Measurements from ENCODE around the gene ZNF69. TPM values are rescaled to one million over a fixed set of nuclear protein-coding genes. Genes with fewer than 3 reads are reported as not detected.

Gene ZNF69
- total RNA-seq = 5.4 and 9.2 TPM in 2 replicates

DNA sequence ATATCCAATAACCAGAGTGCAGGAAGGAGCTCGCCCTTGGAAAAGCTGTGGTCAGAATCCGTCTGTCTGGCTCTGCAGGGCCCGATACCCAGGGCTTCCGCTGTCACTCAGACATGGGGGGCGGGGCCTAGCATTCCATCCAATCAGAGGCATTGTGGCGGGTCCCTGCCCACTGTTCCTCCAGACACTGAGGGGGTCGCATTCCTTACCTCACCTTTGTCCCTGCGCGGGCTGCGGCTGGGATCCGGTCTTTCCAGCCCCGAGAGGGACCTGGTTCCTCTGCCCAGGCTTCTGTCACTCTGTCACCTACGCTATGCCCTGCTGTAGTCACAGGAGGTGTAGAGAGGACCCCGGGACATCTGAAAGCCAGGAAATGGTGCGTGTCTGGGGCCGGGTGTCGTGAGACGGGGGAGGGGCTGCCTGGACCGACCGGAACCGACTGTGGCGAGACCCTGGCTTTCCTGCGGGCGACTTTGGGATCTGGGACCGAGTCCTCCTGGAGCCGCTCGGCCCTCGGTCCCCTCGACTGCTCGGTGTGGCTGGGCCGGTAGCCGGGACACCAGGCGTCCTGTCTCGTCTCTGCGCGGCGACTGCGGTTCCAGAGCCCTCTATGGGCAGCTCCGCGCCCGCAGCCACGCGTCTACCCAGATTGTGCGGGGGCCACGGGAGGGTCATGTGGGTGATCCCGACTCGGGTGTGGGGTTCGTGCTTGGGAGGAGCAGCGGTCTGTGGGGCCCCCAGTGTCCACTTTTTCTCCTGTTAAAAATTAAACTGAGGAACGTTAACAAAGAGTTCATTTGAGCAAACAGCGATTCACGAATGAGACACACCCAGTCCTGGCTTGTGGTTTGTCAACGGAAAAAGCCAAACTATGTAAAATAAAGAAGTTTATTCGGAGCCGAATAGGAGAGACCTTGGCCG lies at the start of gene ZNF69:
Gene ZNF69, plus strand, starts transcription at position 172 of the 921 bp plus-strand sequence. Its CDS starts 142 bp downstream, at position 314.

DNA sequence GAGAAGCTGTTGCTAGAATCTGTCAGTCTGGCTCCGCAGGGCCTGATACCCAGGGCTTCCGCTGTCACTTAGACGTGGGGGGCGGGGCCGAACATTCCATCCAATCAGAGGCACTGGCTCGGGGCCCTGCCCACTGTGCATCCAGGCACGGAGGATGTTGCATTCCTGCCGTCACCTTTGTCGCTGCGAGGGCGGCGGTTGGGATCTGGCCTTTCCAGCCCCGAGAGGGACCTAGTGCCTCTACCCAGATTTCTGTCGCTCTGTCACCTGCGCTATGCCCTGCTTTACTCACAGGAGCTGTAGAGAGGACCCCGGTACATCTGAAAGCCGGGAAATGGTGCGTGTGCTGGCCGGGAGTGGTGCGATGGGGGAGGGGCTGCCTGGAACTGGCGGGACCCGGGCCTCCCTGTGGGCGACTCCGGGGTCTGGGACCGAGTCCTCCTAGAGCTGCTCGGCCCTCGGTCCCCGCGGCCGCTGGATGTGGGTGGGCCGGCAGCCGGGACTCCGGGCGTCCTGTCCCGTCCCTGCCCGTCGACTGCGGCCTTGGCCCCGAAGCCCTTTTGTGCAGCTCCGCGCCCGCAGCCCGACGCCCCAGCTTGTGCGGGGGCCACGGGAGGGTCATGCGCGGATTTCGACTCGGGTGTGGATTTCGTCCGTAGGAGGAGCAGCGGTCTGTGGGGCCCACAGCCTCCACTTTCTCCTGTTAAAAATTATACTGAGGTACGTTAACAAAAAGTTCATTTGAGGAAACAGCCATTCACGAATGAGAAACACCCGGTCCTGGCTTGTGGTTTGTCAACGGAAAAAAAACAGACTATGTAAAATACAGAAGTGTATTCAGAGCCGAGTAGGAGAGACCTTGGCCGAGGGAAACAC lies 38.8 kb upstream of the ZNF69 start, which contains the start of gene ZNF439:
Gene ZNF439, plus strand, starts transcription at position 133 of the 876 bp plus-strand sequence. Its CDS starts 142 bp downstream, at position 275.

DNA sequence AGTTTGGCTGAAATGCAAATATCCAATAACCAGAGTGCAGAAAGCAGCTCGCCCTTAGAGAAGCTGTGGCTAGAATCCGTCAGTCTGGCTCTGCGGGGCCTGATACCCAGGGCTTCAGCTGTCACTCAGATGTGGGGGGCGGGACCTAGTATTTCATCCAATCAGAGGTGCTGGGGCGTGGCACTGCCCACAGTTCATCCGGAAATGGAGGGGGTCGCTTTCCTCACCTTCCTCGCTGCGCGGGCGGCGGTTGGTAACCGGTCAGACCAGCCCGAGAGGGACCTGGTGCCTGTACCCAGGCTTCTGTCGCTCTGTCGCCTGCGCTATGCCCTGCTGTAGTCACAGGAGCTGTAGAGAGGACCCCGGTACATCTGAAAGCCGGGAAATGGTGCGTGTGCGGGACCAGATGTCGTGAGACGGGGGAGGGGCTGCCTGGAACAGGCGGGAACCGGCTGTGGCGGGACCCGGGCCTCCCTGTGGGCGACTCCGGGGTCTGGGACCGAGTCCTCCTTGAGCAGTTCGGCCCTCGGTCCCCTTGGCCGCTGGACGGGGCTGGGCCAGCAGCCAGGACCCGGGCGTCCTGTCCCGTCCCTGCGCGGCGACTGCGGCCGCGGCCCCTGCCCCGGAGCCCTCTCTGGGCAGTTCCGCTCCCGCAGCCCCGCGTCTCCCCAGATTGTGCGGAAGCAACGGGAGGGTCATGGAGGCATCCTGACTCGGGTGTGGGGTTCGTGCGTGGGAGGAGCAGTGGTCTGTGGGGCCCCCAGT lies 37.5 kb downstream of the ZNF69 start, which contains the start of gene ZNF700:
Gene ZNF700, plus strand, starts transcription at position 222 of the 765 bp plus-strand sequence. Its CDS starts 104 bp downstream, at position 326.

Other genes with a start within 250 kb of the ZNF69 start
- 7.4 and 8.0 TPM in 2 replicates for gene ZNF823, start 148.8 kb upstream of the ZNF69 start, total RNA-seq
- 2.8 and 3.0 TPM in 2 replicates for gene ZNF441, start 120.8 kb upstream of the ZNF69 start, total RNA-seq
- 0.64 and 1.4 TPM in 2 replicates for gene ZNF491, start 89.3 kb upstream of the ZNF69 start, total RNA-seq
- 3.6 and 5.1 TPM in 2 replicates for gene ZNF440, start 73.5 kb upstream of the ZNF69 start, total RNA-seq
- 0.34 and 0.87 TPM in 2 replicates for gene ZNF439, start 39.1 kb upstream of the ZNF69 start, total RNA-seq
- gene ZNF700, start 37.3 kb downstream of the ZNF69 start, total RNA-seq = 2.3 and 3.6 TPM in 2 replicates
- gene ZNF763, start 77.3 kb downstream of the ZNF69 start, total RNA-seq = 0.27 and 0.30 TPM in 2 replicates
- 1.4 and 2.7 TPM in 2 replicates for gene ZNF433, start 147.9 kb downstream of the ZNF69 start, total RNA-seq
- gene ZNF878, start 165.2 kb downstream of the ZNF69 start, total RNA-seq = 0.59 and 0.80 TPM in 2 replicates
- gene ZNF844, start 176.9 kb downstream of the ZNF69 start, total RNA-seq = 2.7 and 2.8 TPM in 2 replicates

All from mammary microvascular endothelial cell (primary cell).